Fibroblast of lung (primary cell): ENCODE results near the gene SLIT3.

Source experiments
- EZH2 ChIP-seq: IDR thresholded peaks from 2 replicates; pipeline ENCODE4 v1.5.1; 2012; ENCODE audit warnings: low read length, control low read depth, mild to moderate bottlenecking; ENCODE audit errors: missing control alignments
- TF ChIP-seq, protein P1 (sequence below), 2 donors: IDR thresholded peaks in 1 of 2; conservative IDR thresholded peaks in 1 of 2; 1 replicate in 1 of 2; 2 replicates in 1 of 2; pipeline ENCODE4 v1.5.1; 2011 to 2012; ENCODE audit warnings: low read length in 2 of 2, control low read depth in 1 of 2, inconsistent platforms in 1 of 2, low read depth in 1 of 2, mild to moderate bottlenecking in 1 of 2

DNA sequence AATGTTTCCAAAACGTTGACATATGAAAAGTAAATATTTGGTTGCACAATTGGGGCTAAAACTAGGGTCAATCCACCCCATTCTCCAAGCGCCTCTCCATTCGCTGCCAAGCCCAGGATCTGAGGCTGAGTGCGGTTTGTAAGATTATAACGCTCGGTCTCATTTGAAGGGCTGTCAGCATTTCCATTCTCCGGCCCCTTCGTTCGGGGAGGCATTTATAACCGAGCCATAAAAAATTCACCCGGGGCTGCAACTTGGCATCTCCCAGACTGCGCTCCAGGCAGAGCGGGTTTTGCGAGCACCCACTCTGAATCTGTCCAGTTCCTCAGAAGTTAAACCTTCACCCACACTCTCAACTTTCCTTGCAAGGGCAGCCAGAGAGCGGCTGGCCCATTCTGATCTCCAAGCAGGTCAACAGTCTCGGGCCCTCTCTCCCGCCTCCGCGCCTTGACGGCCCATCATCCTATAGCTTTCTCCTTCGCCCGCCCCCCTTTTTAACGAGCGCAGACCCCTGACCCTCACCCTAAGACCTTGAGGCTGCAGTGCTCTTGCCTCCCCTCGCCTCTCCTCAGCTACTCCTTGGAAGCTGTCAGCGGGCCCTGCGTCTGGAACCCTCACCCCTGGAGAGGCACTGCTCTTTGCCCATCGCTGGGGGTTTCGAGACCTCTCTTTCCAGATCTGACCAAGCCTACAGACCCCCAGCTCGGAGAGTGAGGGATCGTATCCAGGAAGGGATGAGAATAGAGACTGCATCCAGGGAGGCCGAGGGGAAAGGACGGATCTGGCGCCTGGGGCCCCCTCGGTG is 1.1 kb downstream of the SLIT3 start:
- TF ChIP-seq, protein P1, sequence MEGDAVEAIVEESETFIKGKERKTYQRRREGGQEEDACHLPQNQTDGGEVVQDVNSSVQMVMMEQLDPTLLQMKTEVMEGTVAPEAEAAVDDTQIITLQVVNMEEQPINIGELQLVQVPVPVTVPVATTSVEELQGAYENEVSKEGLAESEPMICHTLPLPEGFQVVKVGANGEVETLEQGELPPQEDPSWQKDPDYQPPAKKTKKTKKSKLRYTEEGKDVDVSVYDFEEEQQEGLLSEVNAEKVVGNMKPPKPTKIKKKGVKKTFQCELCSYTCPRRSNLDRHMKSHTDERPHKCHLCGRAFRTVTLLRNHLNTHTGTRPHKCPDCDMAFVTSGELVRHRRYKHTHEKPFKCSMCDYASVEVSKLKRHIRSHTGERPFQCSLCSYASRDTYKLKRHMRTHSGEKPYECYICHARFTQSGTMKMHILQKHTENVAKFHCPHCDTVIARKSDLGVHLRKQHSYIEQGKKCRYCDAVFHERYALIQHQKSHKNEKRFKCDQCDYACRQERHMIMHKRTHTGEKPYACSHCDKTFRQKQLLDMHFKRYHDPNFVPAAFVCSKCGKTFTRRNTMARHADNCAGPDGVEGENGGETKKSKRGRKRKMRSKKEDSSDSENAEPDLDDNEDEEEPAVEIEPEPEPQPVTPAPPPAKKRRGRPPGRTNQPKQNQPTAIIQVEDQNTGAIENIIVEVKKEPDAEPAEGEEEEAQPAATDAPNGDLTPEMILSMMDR (conservative IDR thresholded peaks at IDR 0.05 in 1 of 2, IDR thresholded peaks at IDR 0.05 in 1 of 2; ENCODE audit: low read depth in 1 of 2, low read length in 2 of 2), result no peak
- peak; percentile 43 for TF ChIP-seq EZH2
